Left ventricle myocardium inferior (tissue), 1 donor: ENCODE data around the gene WDR86. TPM values are rescaled to one million over a fixed set of nuclear protein-coding genes. Genes with fewer than 3 reads are reported as not detected.

Experiments
- DNase-seq: peaks from one replicate; pipeline ENCODE4 v3.0.0-alpha.2; 2020
- H3K27ac ChIP-seq: fragments of 200-600 bp; replicated peaks from 2 replicates; pipeline ENCODE4 v1.8.0; 2021
- H3K27me3 ChIP-seq: fragments of 200-600 bp; 2 replicates; pipeline ENCODE4 v1.8.0; 2021; ENCODE audit warnings: low read depth
- H3K36me3 ChIP-seq: fragments of 200-600 bp; 2 replicates; pipeline ENCODE4 v1.8.0; 2021
- H3K4me1 ChIP-seq: fragments of 200-600 bp; 2 replicates; pipeline ENCODE4 v1.8.0; 2021
- H3K4me3 ChIP-seq: fragments of 200-600 bp; 2 replicates; pipeline ENCODE4 v1.8.0; 2021; ENCODE audit warnings: mild to moderate bottlenecking, moderate library complexity
- H3K9me3 ChIP-seq: fragments of 200-600 bp; replicated peaks from 2 replicates; pipeline ENCODE4 v1.8.0; 2021
- intact Hi-C: fragments of 100-400 bp; cut with micrococcal nuclease; formaldehyde crosslinking; loops from one replicate; pipeline ENCODE4 v1.11.0; 2022
- total RNA-seq: library from RNA; stranded (reverse); fragmentation: NEBNext Ultra II Directional; extraction: Animal tissue kit (Norgen Biotek cat#: 25700); gene quantifications from one replicate; pipeline ENCODE4 v1.2.1, GENCODE V29; 2021
- TF ChIP-seq, protein P1 (sequence below): fragments of 200-600 bp; IDR thresholded peaks from 2 replicates; pipeline ENCODE4 v1.8.0; 2021; ENCODE audit warnings: antibody characterized with exemption, mild to moderate bottlenecking, borderline replicate concordance
- donor health status: DM: no; HTN: yes; CAD: no; lungs with severe emphysema.

Gene WDR86
- total RNA-seq, 1 donor from 2014 or later: 0.16 TPM

DNA sequence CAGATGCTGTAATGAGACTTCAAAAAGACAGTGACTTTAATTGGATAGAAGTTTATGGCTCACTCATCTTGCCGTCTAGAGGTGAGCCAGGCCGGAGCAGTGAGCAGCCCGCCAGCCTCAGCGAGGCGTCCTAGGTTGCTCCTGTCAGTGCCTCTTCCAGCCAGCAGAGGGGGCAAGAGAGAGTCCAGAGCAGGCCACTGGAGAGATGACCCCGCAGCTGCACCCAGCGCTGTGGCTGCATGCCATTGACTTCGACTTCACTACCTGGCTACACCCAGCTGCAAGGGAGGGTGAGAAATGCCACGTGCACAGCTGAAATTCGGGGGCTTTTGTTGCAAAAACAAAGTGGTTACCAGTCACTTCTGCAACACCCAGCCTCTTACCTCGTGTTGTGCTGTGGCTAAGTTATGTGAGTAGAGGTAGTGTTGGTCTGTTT lies 41.7 kb downstream of the WDR86 start:
- peak; percentile 79 for DNase-seq
- TF ChIP-seq, protein P1, sequence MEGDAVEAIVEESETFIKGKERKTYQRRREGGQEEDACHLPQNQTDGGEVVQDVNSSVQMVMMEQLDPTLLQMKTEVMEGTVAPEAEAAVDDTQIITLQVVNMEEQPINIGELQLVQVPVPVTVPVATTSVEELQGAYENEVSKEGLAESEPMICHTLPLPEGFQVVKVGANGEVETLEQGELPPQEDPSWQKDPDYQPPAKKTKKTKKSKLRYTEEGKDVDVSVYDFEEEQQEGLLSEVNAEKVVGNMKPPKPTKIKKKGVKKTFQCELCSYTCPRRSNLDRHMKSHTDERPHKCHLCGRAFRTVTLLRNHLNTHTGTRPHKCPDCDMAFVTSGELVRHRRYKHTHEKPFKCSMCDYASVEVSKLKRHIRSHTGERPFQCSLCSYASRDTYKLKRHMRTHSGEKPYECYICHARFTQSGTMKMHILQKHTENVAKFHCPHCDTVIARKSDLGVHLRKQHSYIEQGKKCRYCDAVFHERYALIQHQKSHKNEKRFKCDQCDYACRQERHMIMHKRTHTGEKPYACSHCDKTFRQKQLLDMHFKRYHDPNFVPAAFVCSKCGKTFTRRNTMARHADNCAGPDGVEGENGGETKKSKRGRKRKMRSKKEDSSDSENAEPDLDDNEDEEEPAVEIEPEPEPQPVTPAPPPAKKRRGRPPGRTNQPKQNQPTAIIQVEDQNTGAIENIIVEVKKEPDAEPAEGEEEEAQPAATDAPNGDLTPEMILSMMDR: peak; percentile 99
- H3K9me3 ChIP-seq: no peaks in the 10 kb centered on the region
- peaks cover 9% of the 10 kb centered on the region for H3K4me1 ChIP-seq
- H3K27ac ChIP-seq: no peak overlapping the region
- no peak overlapping the region for H3K4me3 ChIP-seq
- intact Hi-C loops: loop anchor here (10.0 kb wide), 2 partner anchors 77 to 397 kb away; partner anchors contain the start of gene CRYGN
- H3K36me3 ChIP-seq: peaks cover 41% of the 10 kb centered on the region
- no peaks in the 10 kb centered on the region for H3K27me3 ChIP-seq

DNA sequence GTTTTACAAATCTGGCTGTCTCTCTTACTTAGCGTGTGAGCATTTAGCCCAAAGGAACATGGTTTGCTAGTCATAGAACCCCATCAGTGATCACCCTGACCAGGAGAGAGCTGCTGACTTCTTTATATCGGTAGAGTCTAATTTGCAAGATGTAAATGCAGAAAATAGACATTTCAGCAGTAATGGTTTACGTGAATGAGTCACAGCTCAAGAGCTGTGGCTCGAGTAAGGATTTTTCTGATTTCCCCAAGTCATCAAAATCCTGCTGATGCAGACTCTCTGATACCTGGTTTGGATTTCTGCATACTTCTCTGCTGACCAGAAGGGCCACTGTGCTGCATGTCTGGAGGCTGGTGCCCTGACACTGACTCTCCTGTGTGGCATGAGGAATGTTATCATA lies 42.6 kb downstream of the WDR86 start:
- H3K4me1 ChIP-seq: peaks cover 9% of the 10 kb centered on the region
- H3K36me3 ChIP-seq: peaks cover 41% of the 10 kb centered on the region
- intact Hi-C loops: loop anchor here (10.0 kb wide), 2 partner anchors 78 to 398 kb away; partner anchors contain the start of gene CRYGN
- no peaks in the 10 kb centered on the region for H3K27me3 ChIP-seq
- no peak overlapping the region for H3K4me3 ChIP-seq
- TF ChIP-seq, protein P1: no peak
- no peak overlapping the region for H3K27ac ChIP-seq
- H3K9me3 ChIP-seq: no peaks in the 10 kb centered on the region
- no peak for DNase-seq

DNA sequence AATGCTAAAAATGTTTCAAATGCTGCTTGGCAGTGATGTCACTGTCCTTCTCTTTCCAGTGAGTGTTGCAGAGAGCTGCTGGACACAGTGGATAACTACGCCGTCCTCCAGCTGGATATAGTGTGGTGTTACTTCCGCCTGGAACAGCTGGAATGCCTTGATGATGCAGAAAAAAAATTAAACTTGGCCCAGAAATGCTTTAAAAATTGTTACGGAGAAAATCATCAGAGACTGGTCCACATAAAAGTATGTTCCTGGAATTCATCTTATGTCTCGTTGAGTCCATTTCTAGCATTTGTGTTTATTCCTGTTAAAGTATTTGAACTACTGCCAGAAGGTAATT lies 43.0 kb downstream of the WDR86 start:
- peaks cover 41% of the 10 kb centered on the region for H3K36me3 ChIP-seq

DNA sequence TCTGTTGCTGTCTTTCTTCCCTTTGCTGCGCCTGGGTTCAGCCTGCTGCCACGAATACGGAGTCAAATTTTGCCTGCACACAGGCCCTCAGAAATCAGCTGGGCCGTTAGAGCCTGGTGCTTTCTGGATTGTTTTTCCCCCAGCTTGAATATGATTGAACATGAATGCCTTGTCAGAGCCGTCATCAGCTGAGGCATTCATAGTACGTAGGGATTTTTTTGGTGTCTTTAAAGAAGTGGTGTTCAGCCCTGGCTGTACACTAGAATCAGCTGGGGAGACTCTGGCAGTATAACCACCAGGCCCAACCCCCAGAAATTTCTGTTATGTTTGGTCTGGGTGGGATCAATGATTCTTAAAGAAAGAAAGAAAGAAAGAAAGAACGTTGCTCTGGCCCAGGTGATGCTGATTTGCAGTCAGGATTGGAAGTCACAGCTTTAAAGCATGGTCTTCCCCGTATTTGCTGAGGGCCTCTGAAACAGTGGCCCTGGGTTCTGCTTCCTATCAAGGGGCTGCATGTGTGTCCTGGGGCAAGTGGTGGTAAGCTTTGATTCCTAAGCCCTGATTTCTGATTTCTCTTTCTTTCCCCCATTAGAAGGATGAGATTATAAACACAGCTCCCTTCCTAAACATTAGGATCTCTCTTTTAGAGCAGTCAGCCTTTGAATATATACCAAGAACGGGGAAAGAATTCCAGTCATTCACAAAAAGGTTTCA lies 43.5 kb downstream of the WDR86 start:
- H3K36me3 ChIP-seq: peaks cover 41% of the 10 kb centered on the region
- intact Hi-C loops: loop anchor here (10.0 kb wide), 2 partner anchors 78 to 398 kb away; partner anchors contain the start of gene CRYGN
- no peaks in the 10 kb centered on the region for H3K9me3 ChIP-seq
- peak overlapping the region; percentile 28 for H3K27ac ChIP-seq
- H3K4me1 ChIP-seq: peaks cover 9% of the 10 kb centered on the region
- no peak overlapping the region for H3K4me3 ChIP-seq
- no peak for DNase-seq
- TF ChIP-seq, protein P1: no peak
- no peaks in the 10 kb centered on the region for H3K27me3 ChIP-seq

More for the DNA sequence above, 43.0 kb downstream of the WDR86 start:
- TF ChIP-seq, protein P1: no peak
- DNase-seq: no peak
- Histone ChIP-seq H3K4me1 (peaks cover 9% of the 10 kb centered on the region), H3K27me3 (no peaks in the 10 kb centered on the region), H3K27ac (no peak overlapping the region), H3K9me3 (no peaks in the 10 kb centered on the region), H3K4me3 (no peak overlapping the region)
- intact Hi-C loops: loop anchor here (10.0 kb wide), 2 partner anchors 78 to 398 kb away; partner anchors contain the start of gene CRYGN

DNA sequence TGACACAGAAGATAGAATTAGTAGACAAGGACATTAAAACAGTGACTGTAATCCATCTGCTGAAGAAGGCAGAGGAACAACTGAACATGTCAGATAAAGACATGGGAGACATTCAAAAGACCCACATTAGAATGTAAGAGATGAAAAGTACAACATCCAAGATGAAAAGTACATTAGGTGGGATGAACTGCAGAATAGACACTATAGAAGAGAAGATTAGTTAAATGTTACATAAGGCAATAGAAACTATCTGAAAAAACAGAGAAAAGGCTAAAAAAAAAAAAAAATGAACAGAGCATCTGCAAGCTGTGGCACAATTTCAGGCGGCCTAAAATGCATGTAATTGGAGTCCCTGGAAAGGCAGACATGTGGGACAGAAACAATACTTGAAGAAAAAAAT lies 46.7 kb downstream of the WDR86 start:
- Histone ChIP-seq H3K27me3 (no peaks in the 10 kb centered on the region), H3K27ac (no peak overlapping the region), H3K36me3 (peaks cover 46% of the 10 kb centered on the region), H3K4me1 (peaks cover 5% of the 10 kb centered on the region), H3K9me3 (no peaks in the 10 kb centered on the region), H3K4me3 (no peak overlapping the region)
- TF ChIP-seq, protein P1: no peak
- intact Hi-C loops: loop anchor here (10.0 kb wide), 2 partner anchors 82 to 402 kb away; partner anchors contain the start of gene CRYGN
- no peak for DNase-seq
